NCI-H146 (cell line): ENCODE data around the gene EGR1.

Experiments used
- DNase-seq: peaks from one replicate; lab custom pipeline; 2025; lab: John Stamatoyannopoulos, UW

EGR1 gene

DNA sequence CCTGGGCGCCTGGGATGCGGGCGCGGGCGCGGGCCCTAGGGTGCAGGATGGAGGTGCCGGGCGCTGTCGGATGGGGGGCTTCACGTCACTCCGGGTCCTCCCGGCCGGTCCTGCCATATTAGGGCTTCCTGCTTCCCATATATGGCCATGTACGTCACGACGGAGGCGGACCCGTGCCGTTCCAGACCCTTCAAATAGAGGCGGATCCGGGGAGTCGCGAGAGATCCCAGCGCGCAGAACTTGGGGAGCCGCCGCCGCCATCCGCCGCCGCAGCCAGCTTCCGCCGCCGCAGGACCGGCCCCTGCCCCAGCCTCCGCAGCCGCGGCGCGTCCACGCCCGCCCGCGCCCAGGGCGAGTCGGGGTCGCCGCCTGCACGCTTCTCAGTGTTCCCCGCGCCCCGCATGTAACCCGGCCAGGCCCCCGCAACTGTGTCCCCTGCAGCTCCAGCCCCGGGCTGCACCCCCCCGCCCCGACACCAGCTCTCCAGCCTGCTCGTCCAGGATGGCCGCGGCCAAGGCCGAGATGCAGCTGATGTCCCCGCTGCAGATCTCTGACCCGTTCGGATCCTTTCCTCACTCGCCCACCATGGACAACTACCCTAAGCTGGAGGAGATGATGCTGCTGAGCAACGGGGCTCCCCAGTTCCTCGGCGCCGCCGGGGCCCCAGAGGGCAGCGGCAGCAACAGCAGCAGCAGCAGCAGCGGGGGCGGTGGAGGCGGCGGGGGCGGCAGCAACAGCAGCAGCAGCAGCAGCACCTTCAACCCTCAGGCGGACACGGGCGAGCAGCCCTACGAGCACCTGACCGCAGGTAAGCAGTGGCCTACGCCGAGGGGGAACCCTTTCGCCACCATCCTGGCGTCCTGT is at the start of gene EGR1:
Gene EGR1, plus strand, starts transcription at position 219 of the 864 bp plus-strand sequence. Its CDS starts 283 bp downstream, at position 502.
- peak; percentile 89 for DNase-seq

DNA sequence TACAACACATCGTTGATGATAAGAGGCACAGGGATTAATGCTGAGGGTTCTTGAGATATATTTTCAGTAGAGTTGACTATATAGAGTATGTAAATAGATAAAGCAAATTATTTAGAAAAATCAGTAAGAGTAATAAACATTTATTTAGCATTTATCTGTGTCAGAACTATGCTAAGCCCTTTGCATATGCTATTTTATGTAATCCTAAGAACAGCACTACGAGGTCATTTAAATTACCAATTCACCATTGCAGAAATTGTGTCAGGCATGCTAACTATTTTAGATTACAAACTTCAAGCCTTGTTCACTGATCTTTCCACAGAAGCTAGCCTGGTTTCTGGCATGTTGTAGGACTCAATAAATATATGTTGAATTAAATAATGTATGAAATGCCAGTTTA is 46.8 kb upstream of the EGR1 start:
- DNase-seq, result no peak

DNA sequence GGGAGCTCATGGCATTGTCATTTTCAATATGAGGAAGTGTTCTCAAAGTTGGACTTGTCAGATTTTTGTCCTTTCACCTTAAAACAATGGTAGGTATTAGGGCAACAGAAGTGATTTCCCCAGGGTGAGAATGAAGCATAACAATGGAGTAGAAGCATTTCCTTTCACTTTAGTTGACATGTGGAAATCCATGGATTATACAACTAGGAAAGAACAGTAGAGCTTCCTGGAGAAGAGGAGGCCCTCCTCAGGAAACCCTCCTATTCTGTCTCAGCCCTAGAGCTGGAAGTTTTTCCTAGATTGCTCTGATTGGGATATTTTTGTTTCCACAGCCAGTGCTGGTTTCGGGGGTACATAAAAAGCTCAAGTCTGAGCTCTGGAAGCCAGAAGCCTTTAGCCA is 40.2 kb upstream of the EGR1 start:
- no peak for DNase-seq

DNA sequence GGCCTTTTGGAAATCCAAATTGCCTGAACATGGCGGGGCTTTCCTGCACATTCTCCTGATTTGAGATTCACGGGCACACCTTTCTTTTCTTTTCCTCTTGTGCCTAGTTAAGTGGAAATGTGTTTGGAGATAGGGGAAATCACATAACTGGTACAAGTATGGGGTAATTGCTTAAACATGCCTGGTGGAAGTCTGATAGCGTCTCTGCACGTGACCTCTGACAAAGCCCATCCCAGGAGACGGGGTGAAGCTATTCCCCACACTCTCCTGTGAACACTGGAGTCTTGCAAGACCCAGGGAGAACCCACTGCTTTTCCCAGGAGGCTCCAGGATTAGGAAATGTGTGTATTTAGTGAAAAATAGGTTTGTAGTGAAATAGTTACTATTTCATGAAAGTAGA is 29.3 kb upstream of the EGR1 start:
- DNase-seq, result no peak

DNA sequence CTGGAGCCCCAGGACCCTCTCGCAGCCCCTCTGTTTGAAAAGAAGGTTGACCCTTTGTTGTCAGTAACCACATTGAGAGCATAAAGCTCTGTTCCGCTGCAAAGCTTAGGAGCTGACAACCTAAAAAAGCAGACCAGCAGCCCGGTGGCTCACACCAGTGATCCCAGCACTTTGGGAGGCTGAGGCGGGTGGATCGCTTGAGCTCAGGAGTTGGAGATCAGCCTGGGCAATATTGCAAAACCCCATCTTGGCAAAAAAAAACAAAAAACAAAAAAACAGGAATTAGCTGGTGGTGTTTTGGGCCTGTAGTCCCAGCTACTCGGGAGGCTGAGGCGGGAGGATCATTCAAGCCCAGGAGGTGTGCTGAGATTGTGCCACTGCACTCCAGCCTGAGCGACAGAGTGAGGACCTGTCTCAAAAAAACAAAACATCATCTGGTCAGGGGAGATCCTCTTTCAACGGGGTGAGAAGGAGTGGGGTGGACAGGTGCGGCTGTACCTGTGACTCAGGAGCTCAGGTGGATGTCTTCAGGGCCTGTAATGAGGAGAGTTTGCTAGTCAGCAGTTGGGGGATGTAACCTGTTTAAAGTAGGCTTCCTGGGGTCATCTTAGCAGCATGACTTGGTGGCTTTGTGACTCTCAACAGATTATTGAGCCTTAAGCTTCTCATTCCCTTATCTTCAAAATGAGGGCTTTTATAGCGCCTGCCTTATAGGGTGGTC is 27.1 kb upstream of the EGR1 start:
- peak; percentile 9 for DNase-seq

DNA sequence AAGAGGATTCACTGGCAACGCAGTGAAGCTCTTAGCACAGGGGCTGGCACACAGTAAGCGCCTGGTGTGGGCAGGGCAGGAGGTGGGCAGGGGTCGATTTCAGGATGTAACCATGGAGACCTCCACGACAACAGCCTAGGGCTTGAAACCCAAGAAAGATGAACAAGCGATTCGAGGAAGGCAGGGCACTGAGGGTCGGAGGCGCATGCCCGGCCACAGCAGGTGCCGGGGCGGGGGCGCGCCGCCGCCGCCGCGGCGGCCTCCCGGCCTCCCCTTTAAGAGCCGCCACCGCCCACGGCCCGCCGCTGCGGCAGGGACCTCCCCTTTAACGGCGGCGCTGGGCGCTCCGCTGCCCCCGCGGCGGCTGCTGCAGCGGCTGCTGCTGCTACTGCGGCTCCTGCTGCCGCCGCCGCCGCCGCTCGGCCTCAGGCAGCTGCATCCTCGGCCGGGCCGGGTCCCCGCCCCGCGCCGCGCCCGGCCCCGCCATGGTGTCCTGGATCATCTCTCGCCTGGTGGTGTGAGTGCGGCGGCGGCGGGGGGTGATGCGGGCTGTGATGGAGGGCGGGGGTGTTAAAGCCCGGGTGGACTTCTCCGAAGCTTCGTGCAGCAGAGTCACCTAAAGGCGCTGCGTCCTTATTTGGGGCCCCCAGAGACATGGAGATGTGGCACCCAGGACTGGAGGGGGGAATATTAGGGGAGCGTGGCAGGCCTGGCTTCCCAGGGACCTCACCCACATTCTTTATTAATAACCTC is 26.4 kb upstream of the EGR1 start, which contains the start of gene REEP2:
Gene REEP2, plus strand, starts transcription at position 334 of the 753 bp plus-strand sequence. Its CDS starts 152 bp downstream, at position 486.
- peak; percentile 57 for DNase-seq

DNA sequence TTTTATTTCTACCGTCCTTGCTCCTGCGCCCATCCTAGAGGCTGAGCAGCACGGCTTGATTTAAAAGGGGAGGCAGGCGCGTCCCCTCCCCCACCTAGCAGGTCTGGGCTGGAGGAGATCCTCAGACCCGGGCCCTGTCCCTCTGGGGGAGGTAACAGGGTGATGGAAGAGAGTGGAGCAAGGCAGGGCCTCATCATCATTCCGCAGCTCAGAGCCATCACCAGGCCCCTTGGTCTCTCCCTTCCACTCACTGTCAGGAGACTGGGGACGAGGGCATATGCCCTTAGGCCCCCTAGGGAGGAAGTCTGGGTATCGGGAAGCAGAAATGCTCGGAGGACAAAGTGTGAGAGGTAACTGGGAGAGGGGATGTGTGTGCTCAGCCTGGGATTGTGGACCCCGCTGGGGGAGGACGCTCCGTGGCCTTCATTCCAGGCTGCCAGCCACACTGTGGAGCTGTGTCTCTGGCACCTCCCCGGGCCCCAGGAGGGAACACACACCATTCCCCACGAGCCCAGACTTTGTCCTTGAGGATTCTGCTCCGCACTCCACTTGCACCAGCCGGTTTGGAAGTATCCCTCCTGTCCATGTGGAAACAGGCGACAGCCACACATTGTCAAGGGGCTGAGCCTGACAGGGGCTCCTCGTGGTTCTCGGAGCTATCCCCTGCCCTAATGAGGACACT is 25.7 kb upstream of the EGR1 start:
- DNase-seq, result peak; percentile 23

DNA sequence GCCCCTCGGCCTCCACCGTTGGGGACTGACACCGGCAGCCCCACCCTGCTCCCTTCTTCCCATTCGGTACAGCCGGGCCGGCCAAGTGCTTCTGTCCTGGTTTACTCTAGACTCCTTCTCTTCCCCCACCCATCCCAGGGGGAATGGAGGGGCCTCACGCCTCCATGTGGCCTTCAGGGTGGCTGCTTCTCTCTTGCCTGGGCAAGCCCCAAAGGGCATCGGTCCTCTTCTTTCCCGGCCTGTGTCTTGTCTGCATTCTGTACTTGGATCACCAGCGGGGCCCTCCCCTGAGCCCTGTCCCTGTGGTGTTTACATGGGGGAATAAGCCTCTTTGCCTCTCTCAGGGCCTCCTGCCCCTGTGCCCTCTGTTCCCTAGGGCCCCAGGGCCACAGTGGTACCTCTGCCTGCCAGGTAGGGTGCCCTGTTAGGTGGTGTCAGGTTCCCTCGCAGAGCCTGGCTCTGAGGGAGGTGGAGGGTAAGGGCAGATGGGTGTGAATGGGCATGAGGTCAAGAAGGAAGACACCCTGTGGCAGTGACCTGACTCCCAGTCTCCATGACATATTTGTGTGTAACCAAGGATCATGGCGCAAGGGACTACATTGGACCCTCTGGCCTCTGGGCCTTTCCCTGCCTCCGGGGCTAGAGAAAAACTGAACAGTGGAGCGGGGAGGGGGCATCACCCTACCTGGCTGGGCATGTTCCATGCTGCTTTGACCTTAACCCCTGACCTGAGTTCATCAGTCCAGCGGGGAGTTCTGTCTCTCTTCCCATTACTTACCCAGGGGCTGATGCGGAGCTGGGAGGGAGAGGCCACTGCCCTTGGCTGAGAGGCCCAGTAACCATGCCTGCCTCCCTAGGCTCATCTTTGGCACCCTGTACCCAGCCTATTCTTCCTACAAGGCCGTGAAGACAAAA is 24.9 kb upstream of the EGR1 start:
- DNase-seq, result no peak

DNA sequence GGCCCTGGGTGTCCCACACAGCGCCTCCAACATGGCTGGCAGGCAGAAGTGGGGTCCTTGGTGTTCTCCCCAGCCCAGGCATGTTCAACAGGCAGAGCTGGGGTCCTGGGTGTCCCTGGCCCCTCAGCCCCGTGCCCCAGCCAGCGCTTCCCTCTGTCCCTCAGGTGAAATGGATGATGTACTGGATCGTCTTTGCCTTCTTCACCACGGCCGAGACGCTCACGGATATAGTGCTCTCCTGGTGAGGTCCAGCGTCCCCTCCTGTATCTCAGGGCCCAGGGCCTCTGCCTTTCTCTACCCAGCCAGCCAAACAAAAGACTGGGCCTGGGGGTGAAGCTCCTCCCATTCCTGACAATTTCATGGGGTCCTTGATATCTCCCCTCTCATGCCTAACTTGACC is 24.1 kb upstream of the EGR1 start:
- no peak for DNase-seq

DNA sequence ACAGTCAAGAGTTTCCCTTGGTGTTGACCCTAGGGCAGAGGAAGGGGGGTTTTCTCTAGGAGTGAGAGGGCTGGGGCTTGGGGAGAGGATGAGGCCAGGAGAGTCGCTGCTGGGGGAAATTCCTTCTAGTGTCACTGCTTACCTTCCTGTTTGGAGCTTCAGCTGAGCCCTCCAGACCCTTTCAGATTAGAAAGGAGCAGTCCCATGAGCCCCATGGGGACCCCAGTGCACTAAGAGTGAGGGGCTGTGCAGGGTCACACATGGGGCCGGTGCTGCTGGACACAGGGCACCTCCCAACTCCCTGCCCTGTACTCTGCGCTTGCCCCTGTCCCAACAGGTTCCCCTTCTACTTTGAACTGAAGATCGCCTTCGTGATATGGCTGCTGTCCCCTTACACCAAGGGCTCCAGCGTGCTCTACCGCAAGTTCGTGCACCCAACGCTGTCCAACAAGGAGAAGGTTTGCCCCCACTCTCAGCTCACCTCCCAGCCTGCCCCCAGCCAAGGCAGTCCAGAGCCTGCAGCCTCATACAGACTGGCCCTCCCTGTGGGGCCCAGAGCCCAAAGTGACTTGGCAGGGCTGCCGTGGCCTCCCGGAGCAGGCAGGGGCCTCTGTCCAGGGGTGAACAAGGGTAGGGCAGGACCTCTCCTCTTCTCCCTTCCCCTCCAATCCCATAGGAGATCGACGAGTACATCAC is 21.1 kb upstream of the EGR1 start:
- no peak for DNase-seq

DNA sequence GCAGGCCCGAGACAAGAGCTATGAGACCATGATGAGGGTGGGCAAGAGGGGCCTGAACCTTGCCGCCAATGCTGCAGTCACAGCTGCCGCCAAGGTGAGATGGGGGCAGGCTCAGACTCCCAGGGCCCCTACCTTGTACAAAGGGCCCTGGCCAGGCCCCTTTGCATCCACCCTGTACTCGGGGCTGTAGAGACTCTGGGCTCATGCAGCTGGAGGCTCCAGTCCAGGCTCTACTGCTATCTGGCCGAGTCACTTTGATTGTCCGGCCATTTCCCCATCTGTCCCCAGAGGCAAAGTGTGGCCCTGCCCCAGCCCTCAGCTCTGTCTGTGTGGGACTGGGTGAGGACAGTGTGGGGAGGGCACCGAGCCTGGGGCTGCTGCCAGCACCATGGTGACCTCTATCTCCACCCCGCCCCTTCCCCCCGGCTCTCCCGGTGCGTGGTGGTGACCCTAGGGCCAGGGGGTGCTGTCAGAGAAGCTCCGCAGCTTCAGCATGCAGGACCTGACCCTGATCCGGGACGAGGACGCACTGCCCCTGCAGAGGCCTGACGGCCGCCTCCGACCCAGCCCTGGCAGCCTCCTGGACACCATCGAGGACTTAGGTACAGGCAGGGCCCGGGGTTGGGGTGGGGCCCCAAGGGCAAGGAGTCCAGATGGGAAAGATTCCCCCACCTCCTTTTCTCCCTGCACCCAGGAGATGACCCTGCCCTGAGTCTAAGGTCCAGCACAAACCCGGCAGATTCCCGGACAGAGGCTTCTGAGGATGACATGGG is 20.3 kb upstream of the EGR1 start:
- no peak for DNase-seq

DNA sequence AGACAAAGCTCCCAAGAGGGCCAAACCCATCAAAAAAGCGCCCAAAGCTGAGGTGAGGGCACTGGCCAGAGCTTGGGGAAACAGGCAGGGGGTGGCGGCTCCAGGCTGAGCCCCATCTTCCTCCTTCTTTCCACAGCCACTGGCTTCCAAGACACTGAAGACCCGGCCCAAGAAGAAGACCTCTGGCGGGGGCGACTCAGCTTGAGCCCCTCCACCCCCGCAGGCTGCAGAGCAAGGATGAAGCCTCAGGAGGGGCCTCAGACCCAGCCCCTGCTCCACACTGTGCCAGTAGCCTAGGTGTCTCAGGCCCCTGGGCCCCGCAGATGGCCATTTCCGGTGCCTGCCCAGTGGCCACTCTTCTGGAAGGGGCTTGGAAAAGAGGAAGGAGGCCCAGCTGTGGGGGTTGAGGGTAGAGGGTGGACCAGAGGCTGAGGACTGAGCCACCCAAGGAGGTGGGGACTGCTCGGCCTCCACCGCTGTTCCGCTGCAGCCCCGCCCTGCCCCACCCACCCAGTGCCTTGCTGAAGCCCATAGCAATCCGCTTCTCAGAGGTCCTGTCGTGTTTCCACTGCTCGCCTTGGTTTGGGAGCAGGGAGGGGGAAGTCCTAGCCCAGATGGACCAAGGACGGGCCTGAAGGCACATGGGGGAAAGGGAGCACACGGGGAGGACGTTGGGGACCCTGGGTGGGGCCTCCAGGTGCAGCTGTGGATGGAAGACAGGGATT is 19.6 kb upstream of the EGR1 start:
- no peak for DNase-seq

DNA sequence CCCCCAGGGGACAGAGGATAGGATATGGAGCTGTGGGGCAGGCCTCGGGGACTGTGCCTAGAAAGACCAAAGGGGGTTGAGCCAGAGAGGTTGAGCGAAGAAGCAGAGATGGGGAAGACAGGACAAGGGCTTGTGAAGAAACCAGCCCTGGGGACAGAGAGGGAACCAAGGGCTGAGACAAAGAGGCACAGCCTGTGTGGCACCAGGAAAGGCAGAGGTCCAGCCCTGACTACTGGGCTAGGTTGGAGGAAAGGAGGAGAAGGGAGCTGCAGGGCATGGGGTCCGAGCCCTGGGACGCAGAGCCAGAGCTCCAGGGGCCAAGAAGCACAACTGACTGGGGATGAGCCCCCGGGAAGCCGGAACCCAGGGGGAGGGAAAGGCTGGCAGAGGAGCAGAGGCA is 17.2 kb upstream of the EGR1 start:
- no peak for DNase-seq

DNA sequence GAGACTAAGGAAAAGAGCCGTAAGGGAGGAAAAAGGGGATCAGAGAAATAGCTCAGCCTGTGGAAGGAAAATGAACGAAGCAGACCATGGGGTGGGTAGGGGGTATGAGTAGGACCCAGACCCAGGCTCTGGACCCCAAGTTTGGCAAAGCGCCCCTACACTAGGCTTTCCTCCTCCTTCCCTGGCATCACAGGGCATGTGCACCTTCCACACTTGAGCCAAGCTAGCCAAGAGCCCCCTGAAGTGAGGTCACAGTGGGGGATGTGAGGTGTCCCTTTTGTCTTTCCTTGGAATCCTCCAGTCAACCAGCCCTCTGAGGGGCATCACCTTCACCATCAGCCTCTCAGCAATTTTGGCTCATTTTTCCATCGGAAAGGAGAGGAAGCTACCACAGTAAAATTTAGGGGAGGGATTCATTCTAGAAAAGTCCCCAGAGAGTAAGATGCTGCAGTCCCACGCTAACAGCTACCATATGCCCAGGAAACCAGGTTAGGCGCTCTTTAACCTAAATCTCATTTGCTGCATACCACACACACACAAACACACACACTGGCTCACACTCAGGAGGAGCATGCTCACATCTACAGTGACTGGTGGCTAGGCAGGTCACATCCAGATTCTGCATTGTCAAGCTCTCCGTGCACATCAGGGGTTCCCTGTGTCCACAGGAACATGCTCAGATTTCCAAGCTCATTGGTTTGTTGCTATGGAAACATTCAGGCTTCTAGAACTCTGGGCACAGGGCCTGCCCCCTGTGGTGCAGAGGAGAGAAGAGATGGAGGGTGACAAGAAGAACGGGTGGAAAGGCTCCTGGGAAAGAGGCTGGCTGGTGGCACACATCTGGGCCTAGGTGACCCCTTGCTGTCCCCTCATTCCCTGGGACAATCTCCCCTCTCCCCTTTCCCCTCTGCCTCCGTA is 16.5 kb upstream of the EGR1 start:
- peak; percentile 94 for DNase-seq

DNA sequence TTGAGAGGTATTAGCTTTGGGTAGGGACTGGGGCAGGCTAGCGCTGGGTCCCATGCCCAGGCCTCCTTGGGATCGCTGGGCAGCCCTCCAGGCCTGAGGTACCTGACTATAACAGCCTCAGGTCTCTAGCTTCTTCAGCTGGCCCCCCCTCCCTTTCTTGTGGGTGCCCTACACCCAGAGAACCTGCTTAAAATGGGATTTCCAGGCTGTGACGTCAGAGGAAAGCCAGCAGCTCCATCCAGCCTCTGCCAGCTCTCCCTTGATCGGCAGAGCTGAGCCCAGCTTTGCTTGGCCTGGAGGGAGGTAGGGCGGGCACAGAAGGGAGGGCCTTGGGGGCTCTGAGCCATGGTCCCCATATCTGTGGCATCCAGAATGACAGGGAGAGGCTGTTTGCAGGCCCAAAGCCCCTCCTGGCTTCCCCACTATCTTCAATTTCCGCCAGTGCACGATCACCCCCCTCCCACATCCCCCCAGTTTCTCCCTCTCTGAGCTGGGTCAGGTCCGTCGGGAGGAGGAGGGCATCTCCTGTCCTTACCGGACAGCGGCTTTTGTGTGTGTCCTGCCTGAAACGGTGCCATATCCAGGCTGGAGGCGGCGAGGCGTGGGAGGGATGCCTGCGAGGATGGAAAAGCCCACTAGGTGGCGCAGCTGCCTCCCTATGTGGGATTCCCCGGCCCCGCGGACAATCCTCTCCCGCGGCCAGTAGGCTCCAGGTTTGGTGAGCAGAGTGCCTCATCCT is 15.6 kb upstream of the EGR1 start:
- DNase-seq, result peak; percentile 75

DNA sequence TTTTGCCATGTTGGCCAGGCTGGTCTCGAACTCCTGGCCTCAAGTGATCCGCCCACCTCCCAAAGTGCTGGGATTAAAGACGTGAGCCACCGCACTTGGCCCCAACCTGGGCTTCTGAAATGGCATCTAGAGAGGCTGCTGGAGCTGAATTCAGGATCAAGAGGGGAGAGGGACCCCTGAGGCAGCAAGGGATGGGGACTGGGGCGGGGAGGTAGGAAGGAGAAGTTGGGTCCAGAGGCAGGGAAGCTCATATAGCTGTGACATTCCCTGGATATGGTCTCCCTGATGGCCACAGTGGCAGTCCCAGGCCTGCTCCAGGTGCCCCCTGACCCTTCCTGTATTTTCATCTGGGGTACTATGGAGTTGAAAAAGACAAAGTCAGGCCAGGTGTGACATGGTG is 14.3 kb upstream of the EGR1 start:
- no peak for DNase-seq

DNA sequence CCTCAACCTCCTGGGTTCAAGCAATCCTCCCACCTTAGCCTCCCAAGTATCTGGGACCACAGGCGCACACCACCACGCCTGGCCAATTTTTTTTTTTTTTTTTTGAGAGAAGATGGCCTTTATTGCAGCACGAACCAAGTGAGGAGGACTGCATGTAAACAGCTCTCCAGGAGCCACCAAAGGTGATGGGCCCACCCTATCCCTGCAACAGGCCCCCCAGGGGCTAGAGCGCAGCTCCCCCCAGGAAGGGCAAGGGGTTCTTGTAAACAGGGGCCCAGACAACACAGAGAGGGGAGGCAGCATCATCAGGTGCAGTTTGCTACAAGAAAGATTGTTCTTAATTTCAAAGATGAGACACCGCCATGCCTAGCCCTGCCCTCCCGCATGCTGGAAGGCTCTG is 12.6 kb upstream of the EGR1 start:
- no peak for DNase-seq
